ENCODE data around the gene DBX2.

GRCh38 chr12:45049912-45050750 lies 768 bp downstream of the DBX2 start:
- TF ChIP-seq CTCF (conservative IDR thresholded peaks at IDR 0.05; ENCODE audit: low read length) (no peak), EZH2phosphoT487 (IDR thresholded peaks at IDR 0.05; ENCODE audit: borderline replicate concordance, low read depth, low read length) (no peak)

All from OCI-LY7 (cell line).